ENCODE data around the gene U2AF1L4. TPM values are rescaled to one million over a fixed set of nuclear protein-coding genes. Genes with fewer than 3 reads are reported as not detected.

The U2AF1L4 gene
- total and polyA plus RNA-seq, 2 donors (not counting 1 experiment from before 2014, with no cell fraction given), result 62.1 to 89.7 TPM

DNA sequence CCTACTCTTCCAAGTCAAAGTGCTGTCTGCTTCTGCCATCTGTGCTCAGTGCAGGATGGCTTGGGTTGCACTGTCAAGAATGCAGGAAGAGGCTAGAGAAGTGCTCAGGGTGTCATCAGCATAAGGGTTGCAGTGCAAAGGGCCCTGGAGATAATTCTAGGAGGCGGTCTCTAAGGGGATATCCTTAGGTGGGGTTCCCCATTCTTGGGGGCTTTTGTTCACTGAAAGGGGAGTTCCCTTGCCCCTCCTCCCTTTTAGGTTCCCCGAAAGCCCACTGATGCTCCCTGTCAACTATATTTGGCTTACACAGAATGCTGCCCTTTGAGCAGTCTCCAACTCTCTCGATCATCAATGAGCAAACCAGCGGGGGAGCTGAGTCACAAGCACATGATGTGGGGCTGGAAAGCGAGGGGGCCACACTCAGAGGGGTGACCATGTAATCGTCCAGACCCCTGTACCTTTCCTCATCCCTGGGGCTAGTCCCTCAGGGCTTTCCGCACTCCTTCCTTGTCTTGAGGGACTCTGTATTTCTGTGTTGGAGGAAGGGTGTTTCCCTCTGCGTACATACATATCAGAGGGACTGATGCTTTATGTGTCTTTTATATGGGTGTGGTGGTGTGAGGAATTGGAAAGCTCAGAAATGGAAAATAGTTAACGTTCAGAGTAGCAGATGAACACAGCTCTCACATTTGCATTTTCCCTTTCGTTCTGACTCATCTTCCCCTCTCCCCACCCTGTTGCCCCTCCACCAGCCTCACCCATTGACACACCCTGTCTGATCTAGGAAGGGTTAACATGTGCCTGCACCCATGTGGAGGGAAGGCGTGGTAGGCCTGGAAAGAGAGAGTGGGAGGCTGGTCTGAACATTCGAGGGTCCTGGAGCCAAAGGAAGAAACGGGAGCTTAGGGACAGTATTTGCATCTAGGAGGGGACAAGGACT is 34.2 kb downstream of the U2AF1L4 start:
- peaks cover 54% of the 10 kb centered on the region for H3K4me1 Mint-ChIP-seq
- H3K9me3 Mint-ChIP-seq (ENCODE audit: insufficient read depth), result no peaks in the 10 kb centered on the region
- WGBS (ENCODE audit: insufficient coverage), result 66% methylated on average over 5 of the region's 13 CpGs
- ChIA-PET POLR2A (interaction anchor here (0.6 to 4.6 kb wide), 5 partner anchors 9 to 220 kb away, joined by 3 to 53 read pairs (median 5); no protein-coding TSS in a partner anchor), CTCF (interaction anchor here (0.6 to 6.5 kb wide), 6 partner anchors 8 to 182 kb away, joined by 4 to 123 read pairs (median 8); no protein-coding TSS in a partner anchor)
- TF ChIP-seq EZH2 (IDR thresholded peaks at IDR 0.05; ENCODE audit: borderline replicate concordance, insufficient read depth, low read depth, low read length, poor library complexity, severe bottlenecking), result no peak
- TF ChIP-seq, protein P1, sequence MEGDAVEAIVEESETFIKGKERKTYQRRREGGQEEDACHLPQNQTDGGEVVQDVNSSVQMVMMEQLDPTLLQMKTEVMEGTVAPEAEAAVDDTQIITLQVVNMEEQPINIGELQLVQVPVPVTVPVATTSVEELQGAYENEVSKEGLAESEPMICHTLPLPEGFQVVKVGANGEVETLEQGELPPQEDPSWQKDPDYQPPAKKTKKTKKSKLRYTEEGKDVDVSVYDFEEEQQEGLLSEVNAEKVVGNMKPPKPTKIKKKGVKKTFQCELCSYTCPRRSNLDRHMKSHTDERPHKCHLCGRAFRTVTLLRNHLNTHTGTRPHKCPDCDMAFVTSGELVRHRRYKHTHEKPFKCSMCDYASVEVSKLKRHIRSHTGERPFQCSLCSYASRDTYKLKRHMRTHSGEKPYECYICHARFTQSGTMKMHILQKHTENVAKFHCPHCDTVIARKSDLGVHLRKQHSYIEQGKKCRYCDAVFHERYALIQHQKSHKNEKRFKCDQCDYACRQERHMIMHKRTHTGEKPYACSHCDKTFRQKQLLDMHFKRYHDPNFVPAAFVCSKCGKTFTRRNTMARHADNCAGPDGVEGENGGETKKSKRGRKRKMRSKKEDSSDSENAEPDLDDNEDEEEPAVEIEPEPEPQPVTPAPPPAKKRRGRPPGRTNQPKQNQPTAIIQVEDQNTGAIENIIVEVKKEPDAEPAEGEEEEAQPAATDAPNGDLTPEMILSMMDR (IDR thresholded peaks at IDR 0.05), result no peak
- Histone ChIP-seq H3K27ac (ENCODE audit: low read length in 2 of 2) (peak overlapping the region; percentile 85), H3K79me2 (ENCODE audit: control insufficient read depth, insufficient read depth, low read length) (peaks cover 20% of the 10 kb centered on the region), H2AFZ (ENCODE audit: insufficient read depth, low read depth, low read length, poor library complexity, severe bottlenecking) (peak overlapping the region; percentile 5), H3K9me3 (ENCODE audit: control extremely low read depth in 1 of 3, control insufficient read depth in 2 of 3, insufficient read depth in 1 of 3, low read length in 2 of 3) (no peaks in the 10 kb centered on the region), H3K4me3 (ENCODE audit: control extremely low read depth in 1 of 5, extremely low read depth in 1 of 5, insufficient read depth in 1 of 5, low read depth in 2 of 5, low read length in 4 of 5) (peak overlapping the region in 2 of 5 experiments; percentile 23 to 30), H3K4me2 (replicated peaks; ENCODE audit: low read depth, low read length, poor library complexity, severe bottlenecking) (peak overlapping the region; percentile 66), H3K9ac (ENCODE audit: low read length) (peak overlapping the region; percentile 41), H3K27me3 (replicated peaks in 1 of 4; ENCODE audit: control extremely low read depth in 1 of 4, control insufficient read depth in 3 of 4, insufficient read depth in 4 of 4, low read length in 3 of 4) (no peaks in the 10 kb centered on the region), H4K20me1 (ENCODE audit: control insufficient read depth, insufficient read depth, low read length, poor library complexity, severe bottlenecking) (no peaks in the 10 kb centered on the region), H3K36me3 (replicated peaks in 1 of 2; ENCODE audit: control extremely low read depth in 1 of 2, control insufficient read depth in 1 of 2, extremely low read depth in 1 of 2, insufficient read depth in 2 of 2, low read length in 1 of 2) (no peaks in the 10 kb centered on the region), H3K4me1 (ENCODE audit: control insufficient read depth in 2 of 2, insufficient read depth in 2 of 2, low read length in 2 of 2) (peaks cover 29 to 64% of the 10 kb centered on the region in 2 donors)
- peak; percentile 73 for DNase-seq
- intact Hi-C loops (cut with micrococcal nuclease), result loop anchor here (10.0 kb wide), 2 partner anchors 194 to 366 kb away; partner anchors contain the start of genes FFAR1, HCST, NFKBID and TYROBP
- H3K4me3 Mint-ChIP-seq, result peak overlapping the region; percentile 98
- peak; percentile 55 for ATAC-seq (ENCODE audit: low read depth)
- peak overlapping the region; percentile 99 for H3K27ac Mint-ChIP-seq
- no peaks in the 10 kb centered on the region for H3K27me3 Mint-ChIP-seq
